Measurements from ENCODE around the gene CCND3.

The CCND3 gene

DNA sequence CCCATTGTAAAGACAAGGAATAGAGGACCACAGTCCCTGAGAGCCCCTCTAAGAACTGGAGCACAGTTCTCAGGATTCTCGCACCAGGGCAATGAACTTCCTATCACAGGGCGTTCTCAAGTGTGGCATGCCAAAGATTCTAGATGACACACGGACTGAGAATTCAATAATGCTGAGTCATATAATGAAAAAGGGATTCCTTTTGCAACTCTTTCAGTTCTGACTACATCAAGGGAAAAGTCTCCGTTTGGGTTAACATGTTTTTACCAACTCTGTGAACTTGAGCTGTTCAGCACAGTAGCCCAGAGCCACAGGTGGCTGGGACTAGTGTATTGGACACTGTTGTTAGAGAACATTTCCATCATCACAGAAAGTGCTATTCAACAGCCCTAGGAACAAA is 24.1 kb downstream of the CCND3 start:
- no peak for DNase-seq

DNA sequence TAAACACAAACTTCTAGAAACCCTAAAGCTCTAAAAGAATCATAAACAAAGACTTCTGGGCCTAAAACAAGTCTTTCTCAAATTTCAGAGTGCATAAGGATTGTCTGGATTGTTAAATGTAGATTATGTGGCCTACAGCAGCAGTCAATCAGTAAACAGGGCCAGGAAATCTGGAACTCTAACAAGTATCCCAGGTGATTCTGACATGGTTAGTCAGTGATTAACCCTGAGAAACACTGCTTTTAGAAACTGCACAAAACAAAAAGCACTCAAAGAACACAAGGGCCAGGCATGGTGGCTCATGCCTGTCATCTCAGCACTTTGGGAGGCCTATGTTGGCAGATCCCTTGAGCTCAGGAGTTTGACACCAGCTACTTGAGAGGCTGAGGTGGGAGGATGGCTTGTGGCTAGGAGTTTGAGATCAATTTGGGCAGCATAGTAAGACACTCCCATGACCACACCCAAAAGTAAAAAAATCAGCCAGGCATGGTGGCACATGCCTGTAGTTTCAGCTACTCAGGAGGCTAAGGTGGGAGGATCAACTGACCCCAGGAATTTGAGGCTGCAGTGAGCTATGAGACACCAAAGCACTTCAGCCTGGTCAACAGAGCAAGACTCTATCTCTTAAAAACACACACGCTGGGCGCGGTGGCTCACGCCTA is 26.6 kb downstream of the CCND3 start:
- no peak for DNase-seq

DNA sequence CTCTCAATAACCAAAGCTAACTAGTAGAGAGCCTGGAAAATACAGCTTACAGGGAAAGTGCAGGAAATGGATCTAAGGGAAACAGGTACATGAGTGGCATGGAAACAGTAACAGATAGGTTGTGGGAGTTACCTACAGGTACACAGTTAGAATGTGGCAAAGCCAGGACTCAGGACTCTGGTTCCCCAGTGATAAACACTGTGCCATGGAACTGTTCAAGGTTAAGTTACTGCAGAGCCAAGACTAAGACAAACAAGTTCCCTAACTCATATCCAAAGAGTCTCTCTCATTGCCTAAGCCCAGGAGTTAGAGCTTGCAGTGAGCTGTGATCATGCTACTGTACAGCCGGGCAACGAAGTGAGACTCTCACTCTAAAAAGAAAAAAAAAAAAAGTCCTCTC is 27.3 kb downstream of the CCND3 start:
- no peak for DNase-seq

DNA sequence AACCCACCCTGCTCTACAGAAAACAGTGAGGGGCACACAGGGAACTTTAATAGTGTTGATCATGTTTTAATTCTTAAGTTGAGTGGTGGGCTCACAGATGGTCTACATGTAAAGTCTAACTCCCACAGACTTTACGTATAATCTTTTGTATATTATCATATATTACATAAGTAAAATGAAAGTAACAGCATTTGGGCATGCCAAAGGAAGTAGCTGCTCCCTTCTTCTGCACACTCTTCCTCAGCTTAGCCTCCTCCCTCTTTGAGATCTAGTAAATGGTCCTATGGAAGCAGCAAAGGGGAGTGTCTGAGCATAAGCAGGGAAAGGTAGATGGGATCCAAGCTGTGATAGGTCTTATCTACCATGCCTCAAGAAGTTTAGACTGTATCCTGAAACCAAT is 31.9 kb downstream of the CCND3 start:
- DNase-seq = no peak

DNA sequence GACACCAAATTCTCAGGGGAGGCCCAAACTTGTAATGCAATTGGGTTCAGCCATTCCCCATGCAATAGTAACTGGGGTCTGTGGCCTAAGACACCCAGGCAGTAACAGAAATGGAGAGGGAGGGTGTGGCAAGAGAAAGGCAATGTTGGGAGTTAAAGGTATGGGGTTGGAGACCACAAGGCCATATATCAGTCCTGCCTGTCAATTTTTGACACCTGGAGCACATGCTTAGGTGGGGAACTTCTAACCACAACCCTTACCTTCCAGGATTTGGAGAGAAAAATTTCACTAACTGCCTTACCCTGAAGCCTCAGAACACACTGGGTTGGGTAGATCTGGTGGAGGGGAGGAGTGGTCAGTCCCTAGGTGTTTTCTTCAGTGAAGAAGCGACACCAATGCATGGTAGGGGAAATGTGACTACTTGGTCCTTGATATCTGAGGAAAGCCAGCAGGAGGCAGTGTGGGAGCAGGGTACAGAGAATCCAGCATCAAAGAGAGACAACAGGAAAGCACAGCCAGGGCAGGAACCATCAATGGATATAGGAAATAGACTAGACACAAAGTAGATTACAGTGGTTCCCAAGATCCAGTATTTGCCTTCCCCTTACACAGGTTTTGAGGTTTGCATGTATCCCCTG is 39.6 kb downstream of the CCND3 start:
- DNase-seq = no peak

DNA sequence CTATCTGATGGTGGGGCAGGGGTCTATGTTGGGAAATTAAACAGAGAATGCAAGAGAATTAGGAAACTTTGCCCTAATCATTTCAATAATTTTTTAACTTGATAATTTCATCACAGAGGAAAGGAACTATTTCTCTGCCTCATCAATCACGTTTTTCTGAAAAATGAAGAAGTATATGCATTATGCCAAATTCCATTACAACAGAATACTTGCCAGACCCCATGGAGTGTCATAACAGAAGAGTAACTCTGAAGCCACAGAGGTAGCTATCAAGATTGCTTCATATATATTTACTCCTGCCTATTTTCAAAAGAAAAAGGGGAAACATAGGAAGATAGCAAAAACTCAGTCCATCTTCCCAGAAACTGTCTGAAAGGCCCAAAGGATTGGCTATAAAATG is 40.7 kb downstream of the CCND3 start:
- DNase-seq = no peak

DNA sequence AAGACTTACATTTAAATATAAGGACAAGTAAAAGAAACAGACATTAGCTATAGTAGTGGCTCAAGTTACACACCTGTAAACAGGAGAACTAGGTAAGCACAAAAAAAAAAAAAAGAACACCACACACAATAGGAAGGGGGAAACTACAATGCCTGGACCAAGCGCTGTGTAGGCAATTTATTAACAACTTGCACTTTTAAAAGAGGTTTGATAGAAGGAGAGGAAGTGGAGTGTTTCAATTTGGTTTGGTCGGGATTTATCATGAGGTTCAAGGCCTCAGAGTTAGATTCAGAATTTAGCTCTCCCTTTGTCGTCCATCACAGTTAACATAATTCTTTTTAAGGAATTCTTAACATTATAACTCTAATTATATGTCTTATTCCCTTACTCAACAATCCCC is 45.3 kb downstream of the CCND3 start:
- no peak for DNase-seq

DNA sequence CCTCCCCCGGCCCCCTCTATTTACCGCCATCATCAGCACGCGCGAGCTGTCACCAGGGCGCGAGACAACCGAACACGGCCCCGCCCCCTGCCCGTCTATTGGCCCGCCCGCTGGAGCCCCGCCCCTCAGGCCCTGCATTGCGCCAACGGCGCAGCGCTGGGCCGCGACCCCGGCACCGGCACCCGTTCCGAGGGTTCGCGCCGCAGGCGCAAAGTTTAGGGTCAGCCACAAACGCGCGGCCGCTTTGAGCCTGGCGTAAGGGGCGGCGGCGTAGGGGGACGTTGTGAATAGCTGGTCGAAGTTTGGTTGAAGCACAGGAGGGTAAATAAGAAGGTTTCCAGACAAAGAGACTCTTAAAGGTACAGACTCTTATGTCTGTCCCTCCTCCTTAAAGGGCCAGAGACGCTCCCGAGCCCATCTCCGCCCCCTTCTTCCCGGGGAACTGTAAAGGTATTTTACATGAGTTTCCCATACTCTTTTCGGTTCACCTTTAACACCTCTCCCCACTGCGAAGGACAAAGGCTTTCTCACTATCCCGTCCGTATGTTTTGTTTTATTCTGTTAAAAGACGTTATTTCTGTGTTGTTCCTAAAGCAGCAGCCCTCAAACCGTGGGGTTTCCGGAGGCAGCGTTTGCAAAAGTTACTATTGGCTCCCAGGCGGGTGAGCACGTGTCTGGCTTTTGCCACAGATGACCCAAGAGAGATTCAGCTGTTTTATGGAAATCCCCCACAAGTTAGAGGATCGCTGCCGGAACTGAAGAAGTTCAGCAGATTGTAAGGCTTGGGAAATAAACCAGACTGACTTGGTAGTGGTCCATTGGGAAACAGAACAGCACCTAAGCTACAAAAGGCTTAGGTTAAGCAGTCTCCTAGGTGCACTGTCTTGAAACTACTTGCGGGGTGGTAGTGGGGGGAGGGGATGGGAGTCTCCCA is 46.0 kb downstream of the CCND3 start, which contains the start of gene USP49:
Gene USP49, minus strand, starts transcription at position 76 of the 934 bp plus-strand sequence. CDS start 88,392 bp downstream, outside the sequence.
- peak; percentile 77 for DNase-seq

DNA sequence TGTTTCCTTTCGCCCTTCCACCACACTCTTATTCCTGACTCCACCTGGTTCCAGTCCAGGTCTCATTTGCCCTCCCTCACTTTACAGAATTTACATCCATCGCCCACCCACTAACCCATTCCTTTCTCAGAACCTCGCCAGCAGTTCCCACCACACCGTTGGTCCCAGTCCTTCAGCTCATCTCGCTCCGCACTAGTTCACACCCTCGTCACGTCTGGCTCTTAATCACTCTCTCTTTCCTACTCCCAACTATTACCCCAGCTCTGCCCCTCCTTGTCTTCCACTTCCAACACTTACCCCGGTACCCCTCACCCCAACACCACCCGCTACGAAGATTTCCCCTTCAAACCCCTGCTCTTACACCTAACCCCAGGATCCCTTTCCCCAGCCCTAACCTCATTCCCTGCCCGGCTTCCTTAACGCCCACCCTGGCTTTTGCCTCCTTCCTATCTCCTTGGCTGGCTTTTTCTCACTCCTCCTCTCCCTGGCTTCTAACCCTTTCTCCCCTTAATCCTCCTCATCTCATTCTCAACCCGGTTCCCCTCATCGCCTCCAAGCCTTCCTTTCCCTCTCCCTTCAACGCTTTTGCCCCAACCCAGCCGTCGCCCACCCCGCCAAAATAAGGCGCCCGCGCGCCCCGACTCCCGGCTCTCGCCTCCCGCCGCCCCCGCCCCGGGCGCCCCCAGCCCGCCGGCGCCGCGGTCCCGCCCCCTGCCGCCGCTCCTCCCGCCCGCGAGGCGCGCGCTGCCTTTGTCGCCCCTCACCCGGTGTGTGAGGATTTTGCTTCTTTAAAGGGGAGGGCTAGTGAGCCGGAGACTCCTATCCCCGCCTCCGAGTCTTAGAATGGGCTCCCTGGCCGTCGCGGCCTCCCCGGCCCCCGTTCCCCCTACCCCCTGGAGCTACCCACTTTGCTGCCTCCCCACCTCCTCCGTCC is 47.0 kb downstream of the CCND3 start:
- DNase-seq = peak; percentile 77

DNA sequence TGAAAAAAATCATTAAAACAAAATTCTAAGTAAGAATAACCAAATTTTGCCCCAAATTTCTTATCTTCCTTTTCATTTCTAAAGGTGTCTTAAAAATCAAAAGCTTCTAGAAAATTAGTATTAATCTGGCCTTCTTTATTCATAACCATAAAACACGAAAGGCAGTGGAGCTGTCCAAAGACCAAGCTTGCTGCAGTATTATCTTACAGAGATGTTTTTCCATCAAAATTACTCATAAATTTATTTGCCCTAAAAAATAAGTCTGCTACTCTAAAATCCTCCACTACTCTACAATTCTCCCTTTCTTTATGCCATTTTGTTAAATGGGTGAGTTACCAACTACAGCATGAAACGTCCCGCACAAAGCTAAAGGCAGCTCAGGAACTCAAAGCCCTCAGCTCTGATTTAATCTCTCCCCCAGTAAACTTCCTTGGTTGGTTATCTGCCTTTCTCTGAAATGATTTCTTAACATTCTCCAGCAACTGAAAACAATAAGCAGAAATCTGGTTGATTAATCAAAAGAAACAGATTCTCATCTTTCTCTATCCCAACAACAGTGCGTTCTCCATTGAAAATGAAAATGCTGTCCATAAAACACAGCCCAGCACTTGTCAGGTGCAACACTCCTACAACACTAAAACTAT is 48.6 kb downstream of the CCND3 start:
- DNase-seq = no peak

DNA sequence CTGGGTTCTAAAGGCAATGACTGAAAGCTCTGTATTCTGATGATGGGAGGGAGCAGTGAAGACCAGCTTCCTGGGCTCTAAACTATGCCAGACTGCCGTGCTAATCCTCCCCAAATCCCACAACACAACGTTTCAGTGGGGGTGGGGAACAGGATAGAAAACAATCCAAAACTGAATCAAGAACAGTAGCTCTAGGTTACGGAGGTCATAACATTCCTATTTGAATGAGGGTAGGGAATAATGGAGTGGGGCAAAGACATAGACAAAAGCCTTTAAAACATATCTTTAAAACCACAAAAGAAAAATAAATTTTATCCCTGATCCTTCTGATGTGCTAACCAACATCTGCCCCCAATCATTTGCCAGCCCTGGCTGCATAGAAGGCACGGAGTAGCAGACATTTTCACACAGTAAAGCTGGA is 54.3 kb downstream of the CCND3 start:
- no peak for DNase-seq

DNA sequence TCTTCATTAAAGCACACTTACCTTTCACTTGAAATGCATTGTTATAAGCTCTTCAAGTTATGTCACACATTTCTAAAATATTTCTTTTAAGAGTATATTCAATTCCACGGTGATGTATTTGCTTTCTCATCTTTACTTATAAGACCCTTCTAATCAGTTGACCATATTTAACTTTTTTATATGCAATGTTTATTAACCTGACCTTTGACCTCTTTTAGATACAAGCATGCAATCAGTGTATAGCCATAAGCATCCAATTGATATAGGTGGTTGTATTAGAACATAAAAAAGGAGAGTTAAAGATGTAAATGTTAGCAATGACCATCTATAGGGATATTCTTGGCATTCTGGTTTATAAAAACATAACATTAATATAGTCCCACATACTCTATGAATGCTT is 55.7 kb downstream of the CCND3 start:
- DNase-seq = no peak

DNA sequence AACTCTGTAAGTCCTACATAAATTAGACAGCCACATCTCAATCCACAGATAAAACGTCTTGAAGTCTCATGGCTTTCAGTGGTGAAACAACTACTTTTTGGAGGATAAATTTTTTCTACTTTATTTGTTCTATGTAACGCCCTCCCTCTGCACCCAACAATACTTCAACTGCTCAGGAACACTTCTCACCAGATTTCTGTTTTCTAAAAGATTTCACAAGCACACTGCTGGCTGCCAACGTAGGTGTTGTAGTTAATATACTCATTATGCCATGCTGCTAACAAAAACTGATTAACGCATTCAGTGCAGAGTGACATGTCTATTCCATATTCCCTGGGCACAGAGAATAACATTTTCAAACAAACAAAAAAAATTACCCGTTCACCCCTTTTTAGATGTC is 56.7 kb downstream of the CCND3 start:
- DNase-seq = no peak
